GM12891 (cell line): ENCODE results near the gene GRAMD2B.

Experiments used
- DNase-seq: peaks from one replicate; pipeline ENCODE4 v3.0.0; 2011; ENCODE audit warnings: low spot score; ENCODE audit not compliant: insufficient read length
- FAIRE-seq: peaks from 2 replicates; lab custom pipeline; 2011; peaks lifted over from hg19 to GRCh38; lab: Jason Lieb, UNC
- PAX5 ChIP-seq: IDR thresholded peaks from 2 replicates; pipeline ENCODE4 v1.6.1; 2011; ENCODE audit warnings: low read length, moderate library complexity, mild to moderate bottlenecking; ENCODE audit not compliant: insufficient read depth, severe bottlenecking
- POLR2A ChIP-seq: IDR thresholded peaks from 2 replicates; pipeline ENCODE4 v1.6.1; 2011; ENCODE audit warnings: low read depth, low read length, control low read depth
- POLR2AphosphoS5 ChIP-seq: IDR thresholded peaks from 2 replicates; pipeline ENCODE4 v1.6.1; 2011; ENCODE audit warnings: low read depth, low read length, control low read depth
- POU2F2 ChIP-seq: IDR thresholded peaks from 2 replicates; pipeline ENCODE4 v1.6.1; 2011; ENCODE audit warnings: low read depth, mild to moderate bottlenecking, control low read depth, low read length, moderate library complexity
- SPI1 ChIP-seq: IDR thresholded peaks from 2 replicates; pipeline ENCODE4 v1.6.1; 2011; ENCODE audit warnings: low read depth, low read length, control low read depth
- TAF1 ChIP-seq: IDR thresholded peaks from 2 replicates; pipeline ENCODE4 v1.6.1; 2011; ENCODE audit warnings: low read depth, low read length, control low read depth

The GRAMD2B gene

GRCh38 chr5:126486332-126486731 lies 63.1 kb downstream of the GRAMD2B start:
- TF ChIP-seq POLR2AphosphoS5 (no peak), POLR2A (no peak), POU2F2 (no peak), SPI1 (no peak), PAX5 (no peak), TAF1 (no peak)
- FAIRE-seq, result no peak
- DNase-seq, result no peak

- no peak for DNase-seq
- no peak for FAIRE-seq
- TF ChIP-seq POU2F2, result no peak
- no peak for TF ChIP-seq TAF1
- TF ChIP-seq POLR2A, result no peak
- TF ChIP-seq PAX5, result no peak
- no peak for TF ChIP-seq SPI1
- no peak for TF ChIP-seq POLR2AphosphoS5
Observed at GRCh38 chr5:126487596-126487995, 64.4 kb downstream of the GRAMD2B start.

- no peak for FAIRE-seq
Observed at GRCh38 chr5:126488443-126489065, 65.3 kb downstream of the GRAMD2B start.

GRCh38 chr5:126490167-126490940 lies 67.1 kb downstream of the GRAMD2B start:
- FAIRE-seq (no peak), DNase-seq (no peak)
- TF ChIP-seq SPI1 (no peak), PAX5 (no peak), POU2F2 (no peak), TAF1 (no peak), POLR2AphosphoS5 (no peak), POLR2A (no peak)

More at GRCh38 chr5:126488443-126489065, 65.3 kb downstream of the GRAMD2B start:
- no peak for TF ChIP-seq PAX5
- TF ChIP-seq POLR2A, result no peak
- no peak for TF ChIP-seq SPI1
- no peak for TF ChIP-seq POU2F2
- no peak for TF ChIP-seq POLR2AphosphoS5
- no peak for TF ChIP-seq TAF1
- DNase-seq, result no peak

DNA sequence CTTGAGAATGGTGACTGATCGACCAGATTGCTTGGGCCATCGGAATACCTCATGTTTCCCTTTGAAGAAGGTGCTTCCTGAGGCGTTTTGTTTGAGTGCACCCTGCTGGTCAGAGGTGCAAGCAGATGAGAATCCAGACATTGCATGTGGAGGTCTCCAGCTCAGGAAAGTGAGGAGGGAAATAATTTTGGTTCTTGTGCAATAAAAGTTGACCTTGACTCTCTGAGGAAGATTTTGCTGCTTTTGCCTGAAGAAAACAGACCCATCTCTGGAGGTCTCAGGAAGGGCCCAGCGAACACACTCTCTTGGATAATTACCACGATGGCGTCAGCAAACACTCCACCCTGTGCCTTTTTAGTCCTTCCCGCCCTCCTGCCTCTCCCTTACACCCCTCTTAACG lies 69.7 kb downstream of the GRAMD2B start:
- DNase-seq, result no peak
- TF ChIP-seq POU2F2 (no peak), POLR2AphosphoS5 (no peak), PAX5 (no peak), TAF1 (no peak), POLR2A (no peak), SPI1 (no peak)
- no peak for FAIRE-seq

- DNase-seq, result no peak
- no peak for FAIRE-seq
Observed at GRCh38 chr5:126494393-126494792, 71.2 kb downstream of the GRAMD2B start.

DNA sequence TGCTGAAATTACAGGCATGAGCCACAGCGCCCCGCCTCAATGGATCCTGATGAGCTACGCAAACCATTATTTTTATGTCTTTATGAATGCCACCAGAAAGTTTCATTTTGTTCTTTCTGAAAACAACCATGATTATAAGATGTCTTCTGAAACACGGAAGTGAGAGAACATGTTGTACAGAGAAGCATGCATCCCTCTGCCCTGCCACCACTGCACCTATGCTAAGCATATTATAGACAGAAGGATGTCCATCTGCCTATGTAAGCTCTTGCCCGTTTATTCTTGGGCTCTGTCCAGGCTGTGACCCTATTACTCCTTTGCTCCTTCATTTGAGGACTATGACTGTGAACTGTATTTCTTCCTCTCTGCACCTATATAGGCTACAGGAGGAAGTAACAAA lies 74.3 kb downstream of the GRAMD2B start:
- DNase-seq (no peak), FAIRE-seq (no peak)
- TF ChIP-seq TAF1, result no peak
- TF ChIP-seq POLR2A, result no peak
- no peak for TF ChIP-seq SPI1
- no peak for TF ChIP-seq POLR2AphosphoS5

More at GRCh38 chr5:126494393-126494792, 71.2 kb downstream of the GRAMD2B start:
- TF ChIP-seq POU2F2, result no peak
- no peak for TF ChIP-seq PAX5
- no peak for TF ChIP-seq POLR2A
- TF ChIP-seq SPI1, result no peak
- no peak for TF ChIP-seq TAF1
- TF ChIP-seq POLR2AphosphoS5, result no peak

GRCh38 chr5:126499278-126499677 lies 76.1 kb downstream of the GRAMD2B start:
- DNase-seq, result no peak
- FAIRE-seq, result no peak
- TF ChIP-seq POLR2A (no peak), SPI1 (no peak), PAX5 (no peak), POLR2AphosphoS5 (no peak), POU2F2 (no peak), TAF1 (no peak)

GRCh38 chr5:126499853-126500342 lies 76.7 kb downstream of the GRAMD2B start:
- FAIRE-seq, result peak; percentile 56
- peak; percentile 15 for DNase-seq

GRCh38 chr5:126501448-126501847 lies 78.2 kb downstream of the GRAMD2B start:
- FAIRE-seq (no peak), DNase-seq (no peak)
- no peak for TF ChIP-seq TAF1
- TF ChIP-seq SPI1, result no peak
- TF ChIP-seq POU2F2, result no peak

More at GRCh38 chr5:126499853-126500342, 76.7 kb downstream of the GRAMD2B start:
- TF ChIP-seq POLR2AphosphoS5, result no peak
- no peak for TF ChIP-seq POU2F2
- TF ChIP-seq TAF1, result no peak
- TF ChIP-seq POLR2A, result no peak
- no peak for TF ChIP-seq PAX5
- no peak for TF ChIP-seq SPI1
